Spleen (tissue), 7 donors: Measurements from ENCODE around the gene SCD5.

Source experiments
- CTCF ChIP-seq, 11 experiments: fragments of 200-600 bp in 7 of 11; fragments of 450-650 bp in 4 of 11; sonication (generic) in 4 of 11; IDR thresholded peaks in 8 of 11; conservative IDR thresholded peaks in 3 of 11; 1 replicate in 7 of 11; 2 replicates in 4 of 11; pipeline versions ENCODE4 v1.4.0 to v1.8.0; 2016 to 2021; ENCODE audit warnings: antibody characterized with exemption in 11 of 11, inconsistent platforms in 4 of 11, mild to moderate bottlenecking in 1 of 11
- POLR2A ChIP-seq, 3 donors: fragments of 450-650 bp; IDR thresholded peaks; one replicate each; pipeline ENCODE4 v1.5.1; 2017; ENCODE audit warnings: antibody characterized with exemption in 3 of 3, mild to moderate bottlenecking in 1 of 3
- donor health status: DM: no; HTN: no; CAD: no; lungs with moderate emphysema.
- donor health status: DM: no; HTN: no; CAD: no.
- donor health status: DM: no; HTN: no; CAD: no.

GRCh38 chr4:82588771-82589270 lies 209.8 kb downstream of the SCD5 start:
- no peak for TF ChIP-seq CTCF (IDR thresholded peaks at IDR 0.05 in 8 of 11, conservative IDR thresholded peaks at IDR 0.05 in 3 of 11)
- TF ChIP-seq POLR2A (IDR thresholded peaks at IDR 0.05): no peak
